GM06990 (cell line): ENCODE results near the gene FKBP2.

Experiments
- DNase-seq: peaks from one replicate; pipeline ENCODE4 v3.0.0-alpha.2; 2011; ENCODE audit not compliant: insufficient read length; ENCODE audit errors: extremely low read depth
- H3K27me3 ChIP-seq: replicated peaks from 2 replicates; pipeline ENCODE4 v1.6.0; 2011; ENCODE audit warnings: low read length; ENCODE audit not compliant: control insufficient read depth, insufficient read depth
- H3K36me3 ChIP-seq: 2 replicates; pipeline ENCODE4 v1.5.1; 2011; ENCODE audit warnings: low read length; ENCODE audit not compliant: control insufficient read depth, insufficient read depth
- H3K4me3 ChIP-seq: replicated peaks from 2 replicates; pipeline ENCODE4 v1.5.1; 2011; ENCODE audit warnings: low read depth, mild to moderate bottlenecking, control low read depth, low read length
- TF ChIP-seq, protein P1 (sequence below): IDR thresholded peaks from 2 replicates; pipeline ENCODE4 v1.5.1; 2011; ENCODE audit warnings: low read length, control low read depth, mild to moderate bottlenecking, inconsistent platforms; ENCODE audit not compliant: insufficient read depth, poor library complexity, severe bottlenecking

Gene FKBP2

DNA sequence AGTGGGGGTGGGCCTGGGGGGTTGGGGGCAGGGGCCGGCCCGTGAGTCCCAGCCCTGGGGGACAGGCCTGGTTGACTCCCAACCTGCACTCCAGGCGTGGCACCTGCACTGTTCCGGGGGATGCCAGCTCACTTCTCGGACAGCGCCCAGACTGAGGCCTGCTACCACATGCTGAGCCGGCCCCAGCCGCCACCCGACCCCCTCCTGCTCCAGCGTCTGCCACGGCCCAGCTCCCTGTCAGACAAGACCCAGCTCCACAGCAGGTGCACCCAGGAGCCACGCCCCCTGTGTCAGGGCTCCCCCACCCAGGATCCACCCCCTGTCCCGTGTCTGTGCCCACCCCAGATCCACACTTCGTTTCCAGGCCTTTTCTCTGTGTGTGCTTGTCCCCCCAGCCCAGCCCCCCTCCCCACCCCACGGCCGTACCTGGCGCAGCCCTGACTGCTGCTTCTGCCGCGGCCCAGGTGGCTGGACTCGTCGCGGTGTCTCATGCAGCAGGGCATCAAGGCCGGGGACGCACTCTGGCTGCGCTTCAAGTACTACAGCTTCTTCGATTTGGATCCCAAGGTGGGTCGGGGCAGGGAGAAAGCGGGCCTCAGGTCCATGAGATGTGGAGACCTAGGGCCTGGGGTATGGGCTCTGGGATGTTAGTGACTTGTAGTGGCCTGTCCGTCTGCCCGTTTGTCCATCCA lies 29.6 kb upstream of the FKBP2 start:
- peaks cover 32% of the 10 kb centered on the region for H3K36me3 ChIP-seq
- TF ChIP-seq, protein P1, sequence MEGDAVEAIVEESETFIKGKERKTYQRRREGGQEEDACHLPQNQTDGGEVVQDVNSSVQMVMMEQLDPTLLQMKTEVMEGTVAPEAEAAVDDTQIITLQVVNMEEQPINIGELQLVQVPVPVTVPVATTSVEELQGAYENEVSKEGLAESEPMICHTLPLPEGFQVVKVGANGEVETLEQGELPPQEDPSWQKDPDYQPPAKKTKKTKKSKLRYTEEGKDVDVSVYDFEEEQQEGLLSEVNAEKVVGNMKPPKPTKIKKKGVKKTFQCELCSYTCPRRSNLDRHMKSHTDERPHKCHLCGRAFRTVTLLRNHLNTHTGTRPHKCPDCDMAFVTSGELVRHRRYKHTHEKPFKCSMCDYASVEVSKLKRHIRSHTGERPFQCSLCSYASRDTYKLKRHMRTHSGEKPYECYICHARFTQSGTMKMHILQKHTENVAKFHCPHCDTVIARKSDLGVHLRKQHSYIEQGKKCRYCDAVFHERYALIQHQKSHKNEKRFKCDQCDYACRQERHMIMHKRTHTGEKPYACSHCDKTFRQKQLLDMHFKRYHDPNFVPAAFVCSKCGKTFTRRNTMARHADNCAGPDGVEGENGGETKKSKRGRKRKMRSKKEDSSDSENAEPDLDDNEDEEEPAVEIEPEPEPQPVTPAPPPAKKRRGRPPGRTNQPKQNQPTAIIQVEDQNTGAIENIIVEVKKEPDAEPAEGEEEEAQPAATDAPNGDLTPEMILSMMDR = no peak
- H3K4me3 ChIP-seq = no peak overlapping the region
- H3K27me3 ChIP-seq = no peaks in the 10 kb centered on the region
- DNase-seq = no peak

DNA sequence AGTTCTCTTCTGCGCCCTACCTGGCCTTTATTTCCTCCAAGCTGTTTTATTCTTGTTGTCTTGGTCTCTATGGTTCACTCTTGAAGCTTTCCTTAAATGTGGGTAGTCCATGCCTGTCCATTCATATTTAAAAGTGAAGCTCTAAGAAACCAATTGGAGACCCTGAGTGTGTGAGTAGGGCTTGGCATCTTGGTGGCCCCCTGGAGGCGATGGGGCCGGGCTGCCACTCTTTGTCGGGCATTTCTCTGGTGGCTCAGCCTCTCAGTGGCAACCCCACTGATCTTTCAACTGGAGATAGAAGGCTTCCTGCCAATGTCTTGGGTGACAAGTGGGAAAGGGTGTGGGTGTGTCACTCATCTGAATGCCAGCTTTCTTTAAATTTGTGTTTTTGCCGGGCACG lies 24.0 kb upstream of the FKBP2 start:
- no peak for DNase-seq
- Histone ChIP-seq H3K27me3 (no peaks in the 10 kb centered on the region), H3K4me3 (no peak overlapping the region), H3K36me3 (peaks cover 36% of the 10 kb centered on the region)
- TF ChIP-seq, protein P1 = no peak

DNA sequence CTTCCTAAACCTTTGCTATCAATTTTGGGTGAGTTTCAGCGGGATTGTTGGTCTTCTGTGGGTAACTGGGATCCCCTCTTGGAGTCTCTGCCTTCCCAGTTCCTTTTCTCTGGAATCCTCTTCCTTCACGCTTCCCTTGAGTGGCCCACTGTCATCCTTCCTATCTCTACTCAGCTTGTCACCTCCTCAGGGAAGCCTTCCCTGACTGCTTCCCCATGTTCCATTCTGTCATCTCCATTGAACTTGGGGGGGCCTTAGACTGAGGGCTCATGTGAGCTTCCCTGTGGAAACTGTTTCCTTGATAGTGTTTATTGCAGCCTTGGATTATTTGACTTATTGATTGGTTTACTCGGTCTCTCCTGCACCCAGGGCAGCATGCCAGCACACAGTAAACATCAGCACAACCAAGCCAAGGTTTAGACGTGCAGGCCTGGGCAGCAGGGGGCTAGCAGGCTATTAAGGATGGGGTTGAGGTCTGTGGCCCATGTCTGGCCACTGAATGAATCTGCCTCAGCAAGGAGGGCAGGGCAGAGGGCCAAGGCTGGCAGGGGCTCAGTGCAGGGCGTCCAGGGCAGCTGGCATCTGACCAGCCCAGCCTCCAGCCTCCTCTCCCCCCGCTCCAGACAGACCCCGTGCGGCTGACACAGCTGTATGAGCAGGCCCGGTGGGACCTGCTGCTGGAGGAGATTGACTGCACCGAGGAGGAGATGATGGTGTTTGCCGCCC lies 22.1 kb upstream of the FKBP2 start:
- Histone ChIP-seq H3K36me3 (peaks cover 37% of the 10 kb centered on the region), H3K4me3 (no peak overlapping the region), H3K27me3 (no peaks in the 10 kb centered on the region)
- TF ChIP-seq, protein P1 = no peak
- DNase-seq = no peak

DNA sequence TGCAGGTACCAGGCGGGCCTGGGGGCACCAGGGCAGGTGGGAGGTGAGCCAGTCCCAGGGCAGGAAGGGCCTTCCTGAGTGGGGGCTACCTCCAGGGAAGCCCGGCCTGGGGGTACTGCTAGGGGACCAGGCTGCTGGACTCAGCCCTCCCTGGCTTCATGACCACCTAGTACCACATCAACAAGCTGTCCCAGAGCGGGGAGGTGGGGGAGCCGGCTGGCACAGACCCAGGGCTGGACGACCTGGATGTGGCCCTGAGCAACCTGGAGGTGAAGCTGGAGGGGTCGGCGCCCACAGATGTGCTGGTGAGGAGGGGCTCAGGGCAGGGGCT lies 21.6 kb upstream of the FKBP2 start:
- TF ChIP-seq, protein P1 = no peak
- Histone ChIP-seq H3K4me3 (no peak overlapping the region), H3K27me3 (no peaks in the 10 kb centered on the region), H3K36me3 (peaks cover 43% of the 10 kb centered on the region)
- no peak for DNase-seq

DNA sequence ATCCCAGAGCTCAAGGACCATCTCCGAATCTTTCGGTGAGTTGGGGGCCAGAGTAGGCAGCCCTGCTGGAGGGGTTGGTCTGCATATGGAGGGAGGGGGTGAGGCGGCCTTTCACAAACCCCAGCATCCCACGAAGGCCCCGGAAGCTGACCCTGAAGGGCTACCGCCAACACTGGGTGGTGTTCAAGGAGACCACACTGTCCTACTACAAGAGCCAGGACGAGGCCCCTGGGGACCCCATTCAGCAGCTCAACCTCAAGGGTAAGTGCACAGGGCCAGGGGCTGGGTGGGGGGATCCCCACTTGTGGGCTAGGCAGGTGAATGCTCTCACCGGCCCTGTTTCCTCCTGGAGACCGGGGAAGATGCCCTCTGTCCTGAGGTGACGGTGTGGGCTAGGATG lies 21.1 kb upstream of the FKBP2 start:
- H3K4me3 ChIP-seq = no peak overlapping the region
- no peak for DNase-seq
- peaks cover 44% of the 10 kb centered on the region for H3K36me3 ChIP-seq
- no peaks in the 10 kb centered on the region for H3K27me3 ChIP-seq
- TF ChIP-seq, protein P1 = no peak
